Measurements from ENCODE around the gene PHTF1.

DNA sequence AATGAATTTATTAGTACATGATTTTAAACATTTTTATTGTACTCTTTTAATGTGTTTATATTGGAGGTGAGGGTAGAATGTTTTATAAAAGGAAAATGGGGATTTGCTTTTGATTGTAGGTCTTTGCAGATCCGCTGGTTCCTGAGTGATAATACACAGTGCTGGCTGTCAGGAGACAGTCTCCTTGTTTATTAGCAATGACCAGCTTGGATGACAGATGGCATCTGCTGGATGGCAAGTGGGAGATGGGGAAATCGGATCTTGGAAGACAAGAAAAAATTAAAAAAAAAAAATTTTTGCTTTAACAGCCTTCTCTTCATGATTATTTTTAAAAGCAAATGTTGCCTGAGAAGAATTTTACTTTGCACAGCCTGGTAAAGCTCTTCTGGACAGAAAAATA is 4.4 kb upstream of the PHTF1 start:
- TF ChIP-seq, protein P1, sequence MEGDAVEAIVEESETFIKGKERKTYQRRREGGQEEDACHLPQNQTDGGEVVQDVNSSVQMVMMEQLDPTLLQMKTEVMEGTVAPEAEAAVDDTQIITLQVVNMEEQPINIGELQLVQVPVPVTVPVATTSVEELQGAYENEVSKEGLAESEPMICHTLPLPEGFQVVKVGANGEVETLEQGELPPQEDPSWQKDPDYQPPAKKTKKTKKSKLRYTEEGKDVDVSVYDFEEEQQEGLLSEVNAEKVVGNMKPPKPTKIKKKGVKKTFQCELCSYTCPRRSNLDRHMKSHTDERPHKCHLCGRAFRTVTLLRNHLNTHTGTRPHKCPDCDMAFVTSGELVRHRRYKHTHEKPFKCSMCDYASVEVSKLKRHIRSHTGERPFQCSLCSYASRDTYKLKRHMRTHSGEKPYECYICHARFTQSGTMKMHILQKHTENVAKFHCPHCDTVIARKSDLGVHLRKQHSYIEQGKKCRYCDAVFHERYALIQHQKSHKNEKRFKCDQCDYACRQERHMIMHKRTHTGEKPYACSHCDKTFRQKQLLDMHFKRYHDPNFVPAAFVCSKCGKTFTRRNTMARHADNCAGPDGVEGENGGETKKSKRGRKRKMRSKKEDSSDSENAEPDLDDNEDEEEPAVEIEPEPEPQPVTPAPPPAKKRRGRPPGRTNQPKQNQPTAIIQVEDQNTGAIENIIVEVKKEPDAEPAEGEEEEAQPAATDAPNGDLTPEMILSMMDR (IDR thresholded peaks at IDR 0.05): no peak
- TF ChIP-seq ZFX (IDR thresholded peaks at IDR 0.05; ENCODE audit: borderline replicate concordance): no peak

Measured in 22Rv1 (cell line).